ENCODE results near the gene C13orf46.

- TF ChIP-seq CTCF (IDR thresholded peaks at IDR 0.05) (no peak), POLR2A (IDR thresholded peaks at IDR 0.05) (no peak), POLR2AphosphoS5 (IDR thresholded peaks at IDR 0.05) (no peak)
Measured at GRCh38 chr13:113962386-113962785, 11.5 kb downstream of the C13orf46 start.
